ENCODE results near the gene MASP2. TPM values are rescaled to one million over a fixed set of nuclear protein-coding genes. Genes with fewer than 3 reads are reported as not detected.

The MASP2 gene
- total RNA-seq, 1 experiment from 2014 or later: 0.25 TPM

- ChIA-PET POLR2A (no interaction called here), RAD21 (ENCODE audit: low non-redundant PET in 1 of 2, low total read pairs in 2 of 2, uncharacterized antibody in 2 of 2, unreplicated experiment in 2 of 2) (no interaction called here), CTCF (no interaction called here)
- H3K27ac ChIP-seq (ENCODE audit: low read depth, low read length): no peak overlapping the region
- no peak overlapping the region for H3K4me2 ChIP-seq (ENCODE audit: low read length)
- DNase-seq (ENCODE audit: low read depth, low spot score): no peak
- no peak overlapping the region for H2AFZ ChIP-seq (ENCODE audit: low read depth, low read length, poor library complexity, severe bottlenecking)
- H3K4me3 ChIP-seq (replicated peaks in 1 of 2; ENCODE audit: low read depth in 1 of 2, low read length in 2 of 2): no peak overlapping the region
- ATAC-seq: no peak
- H3K27me3 ChIP-seq (ENCODE audit: insufficient read depth, low read length): no peaks in the 10 kb centered on the region
- peaks cover 52 to 68% of the 10 kb centered on the region in 2 experiments for H3K36me3 ChIP-seq (ENCODE audit: control insufficient read depth in 1 of 2, insufficient read depth in 2 of 2, low read length in 2 of 2)
- H3K9me2 ChIP-seq (ENCODE audit: insufficient read depth): no peaks in the 10 kb centered on the region
- TF ChIP-seq CTCF (IDR thresholded peaks at IDR 0.05 in 2 of 3, conservative IDR thresholded peaks at IDR 0.05 in 1 of 3; ENCODE audit: borderline replicate concordance in 1 of 3, insufficient read depth in 1 of 3, low read depth in 2 of 3, low read length in 2 of 3): no peak
- TF ChIP-seq CBX3 (IDR thresholded peaks at IDR 0.05; ENCODE audit: low read depth): no peak
- no peak for TF ChIP-seq CEBPB (IDR thresholded peaks at IDR 0.05; ENCODE audit: low read depth)
- no peak for TF ChIP-seq SRF (IDR thresholded peaks at IDR 0.05; ENCODE audit: low read depth)
- TF ChIP-seq SP1 (IDR thresholded peaks at IDR 0.05; ENCODE audit: low read depth): no peak
- no peak for TF ChIP-seq ELF1 (IDR thresholded peaks at IDR 0.05; ENCODE audit: borderline replicate concordance, low read depth)
- TF ChIP-seq MAX (IDR thresholded peaks at IDR 0.05): no peak
- no peak for TF ChIP-seq JUND (IDR thresholded peaks at IDR 0.05)
- TF ChIP-seq EZH2phosphoT487 (IDR thresholded peaks at IDR 0.05; ENCODE audit: borderline replicate concordance): no peak
- TF ChIP-seq ATF3 (IDR thresholded peaks at IDR 0.05): no peak
- TF ChIP-seq POLR2AphosphoS5 (IDR thresholded peaks at IDR 0.05; ENCODE audit: low read depth, low read length): no peak
- TF ChIP-seq ZFX (IDR thresholded peaks at IDR 0.05): no peak
- no peak for TF ChIP-seq FOSL1 (IDR thresholded peaks at IDR 0.05; ENCODE audit: low read depth)
- TF ChIP-seq RAD21 (IDR thresholded peaks at IDR 0.05; ENCODE audit: low read depth): no peak
- TF ChIP-seq SIN3A (IDR thresholded peaks at IDR 0.05; ENCODE audit: low read depth): no peak
- TF ChIP-seq TCF7L2 (IDR thresholded peaks at IDR 0.05; ENCODE audit: borderline replicate concordance, extremely low read depth, insufficient read depth, insufficient read length): no peak
- TF ChIP-seq EZH2 (IDR thresholded peaks at IDR 0.05): no peak
- TF ChIP-seq ZBTB33 (IDR thresholded peaks at IDR 0.05; ENCODE audit: extremely low read depth, insufficient replicate concordance, low read length): no peak
- no peak for TF ChIP-seq ZNF274 (IDR thresholded peaks at IDR 0.05; ENCODE audit: low read depth, low read length)
- 0 out of 2 replicates have a peak, but pooled peaks cover 20% of the 10 kb centered on the region for H4K20me1 ChIP-seq (ENCODE audit: insufficient read depth)
- peaks cover 38% of the 10 kb centered on the region for H3K79me2 ChIP-seq (ENCODE audit: insufficient read depth, low read length)
- H3K4me1 ChIP-seq (ENCODE audit: control insufficient read depth in 1 of 2, insufficient read depth in 2 of 2, low read length in 2 of 2): no peaks in the 10 kb centered on the region
- H3K9ac ChIP-seq (ENCODE audit: low read length): no peak overlapping the region
- no TSS peak for BruUV-seq (replicated peaks)
- H3K9me3 ChIP-seq (ENCODE audit: control insufficient read depth in 1 of 2, insufficient read depth in 1 of 2, low read depth in 1 of 2, low read length in 2 of 2): no peaks in the 10 kb centered on the region
- intact Hi-C loops (cut with micrococcal nuclease): no loop called here
Measured at GRCh38 chr1:11023201-11023600, 23.8 kb downstream of the MASP2 start.
